Mesenchymal stem cell (in vitro differentiated cells and primary cell): ENCODE results near the gene CD7.
A peak's percentile ranks its signal among the peaks of the same experiment; 100 is the strongest.

Experiments
- DNase-seq: peaks from one replicate; pipeline ENCODE4 v3.0.0-alpha.2; 2013
- H2AFZ ChIP-seq: one replicate; pipeline ENCODE4 v1.6.1; 2013; ENCODE audit warnings: low read depth, mild to moderate bottlenecking, control low read depth, inconsistent platforms, low read length, moderate library complexity
- H2AK5ac ChIP-seq: 2 replicates; pipeline ENCODE4 v1.6.1; 2013; ENCODE audit warnings: low read length, moderate library complexity, mild to moderate bottlenecking, inconsistent platforms; ENCODE audit not compliant: severe bottlenecking
- H2BK120ac ChIP-seq: one replicate; pipeline ENCODE4 v1.6.1; 2013; ENCODE audit warnings: low read depth, mild to moderate bottlenecking, inconsistent platforms, low read length, moderate library complexity
- H2BK12ac ChIP-seq, 2 experiments: one replicate each; pipeline ENCODE4 v1.6.1; 2013; ENCODE audit warnings: inconsistent platforms in 2 of 2, low read length in 2 of 2, mild to moderate bottlenecking in 2 of 2, moderate library complexity in 2 of 2, control low read depth in 1 of 2
- H2BK15ac ChIP-seq: one replicate; pipeline ENCODE4 v1.6.1; 2013; ENCODE audit warnings: mild to moderate bottlenecking, low read depth, inconsistent platforms; ENCODE audit not compliant: poor library complexity, severe bottlenecking
- H2BK5ac ChIP-seq: 2 replicates; pipeline ENCODE4 v1.6.1; 2013; ENCODE audit warnings: low read depth, mild to moderate bottlenecking, low read length, control low read depth, inconsistent platforms; ENCODE audit not compliant: poor library complexity, severe bottlenecking
- H3K14ac ChIP-seq, 2 experiments: one replicate each; pipeline ENCODE4 v1.6.1; 2013; ENCODE audit warnings: inconsistent platforms in 2 of 2, low read length in 2 of 2, control low read depth in 1 of 2, mild to moderate bottlenecking in 1 of 2, moderate library complexity in 1 of 2
- H3K18ac ChIP-seq, 2 experiments: one replicate each; pipeline ENCODE4 v1.6.1; 2013; ENCODE audit warnings: inconsistent platforms in 2 of 2, low read length in 2 of 2, control low read depth in 1 of 2, low read depth in 1 of 2, mild to moderate bottlenecking in 1 of 2
- H3K23ac ChIP-seq, 2 experiments: one replicate each; pipeline ENCODE4 v1.6.1; 2013; ENCODE audit warnings: inconsistent platforms in 2 of 2, low read length in 2 of 2, mild to moderate bottlenecking in 2 of 2, moderate library complexity in 2 of 2, control low read depth in 1 of 2
- H3K27ac ChIP-seq: 2 replicates; pipeline ENCODE4 v1.5.1; 2013; ENCODE audit warnings: mild to moderate bottlenecking, moderate library complexity, low read length, control low read depth, inconsistent platforms; ENCODE audit not compliant: poor library complexity, severe bottlenecking
- H3K27me3 ChIP-seq, 2 experiments: 2 replicates each; pipeline versions ENCODE4 v1.6.1 to v1.7.0; 2013; ENCODE audit warnings: low read length in 2 of 2, mild to moderate bottlenecking in 2 of 2, moderate library complexity in 2 of 2, control low read depth in 1 of 2, inconsistent platforms in 1 of 2; ENCODE audit not compliant: control insufficient read depth in 1 of 2, insufficient read depth in 1 of 2
- H3K36me3 ChIP-seq, 2 experiments: 2 replicates each; pipeline versions ENCODE4 v1.6.1 to v1.7.0; 2013; ENCODE audit warnings: low read length in 2 of 2, control low read depth in 1 of 2, inconsistent platforms in 1 of 2, low read depth in 1 of 2, mild to moderate bottlenecking in 1 of 2; ENCODE audit not compliant: insufficient read depth in 2 of 2, control insufficient read depth in 1 of 2
- H3K4ac ChIP-seq, 2 experiments: one replicate each; pipeline ENCODE4 v1.6.1; 2013; ENCODE audit warnings: inconsistent platforms in 2 of 2, low read length in 2 of 2, mild to moderate bottlenecking in 2 of 2, moderate library complexity in 2 of 2, control low read depth in 1 of 2, low read depth in 1 of 2
- H3K4me1 ChIP-seq: 2 replicates; pipeline ENCODE4 v1.6.1; 2013; ENCODE audit warnings: low read depth, low read length, control low read depth; ENCODE audit not compliant: control insufficient read depth, insufficient read depth
- H3K4me2 ChIP-seq: 2 replicates; pipeline ENCODE4 v1.6.1; 2013; ENCODE audit warnings: low read length, mild to moderate bottlenecking, inconsistent platforms; ENCODE audit not compliant: poor library complexity, severe bottlenecking
- H3K4me3 ChIP-seq, 2 experiments: 2 replicates each; pipeline versions ENCODE4 v1.5.1 to v1.7.0; 2013; ENCODE audit warnings: low read length in 2 of 2, mild to moderate bottlenecking in 2 of 2, control low read depth in 1 of 2, low read depth in 1 of 2; ENCODE audit not compliant: insufficient read depth in 1 of 2
- H3K79me1 ChIP-seq: replicated peaks from 2 replicates; pipeline ENCODE4 v1.6.1; 2013; ENCODE audit warnings: mild to moderate bottlenecking, control low read depth, low read length, inconsistent platforms; ENCODE audit not compliant: poor library complexity, severe bottlenecking
- H3K9ac ChIP-seq: 2 replicates; pipeline ENCODE4 v1.7.0; 2013; ENCODE audit warnings: mild to moderate bottlenecking, low read length, moderate library complexity
- H3K9me3 ChIP-seq: 2 replicates; pipeline ENCODE4 v1.7.0; 2013; ENCODE audit warnings: mild to moderate bottlenecking, low read length; ENCODE audit not compliant: control insufficient read depth
- H4K8ac ChIP-seq: one replicate; pipeline ENCODE4 v1.6.1; 2013; ENCODE audit warnings: inconsistent platforms, mild to moderate bottlenecking, low read length, moderate library complexity
- H4K91ac ChIP-seq: one replicate; pipeline ENCODE4 v1.6.1; 2013; ENCODE audit warnings: mild to moderate bottlenecking, low read length, inconsistent platforms
- WGBS: methylation state at CpG from one replicate; pipeline ENCODE4 v1.1.7; 2013; ENCODE audit warnings: mixed read lengths; 5-methylcytosine and 5-hydroxymethylcytosine counted together

Gene CD7

DNA sequence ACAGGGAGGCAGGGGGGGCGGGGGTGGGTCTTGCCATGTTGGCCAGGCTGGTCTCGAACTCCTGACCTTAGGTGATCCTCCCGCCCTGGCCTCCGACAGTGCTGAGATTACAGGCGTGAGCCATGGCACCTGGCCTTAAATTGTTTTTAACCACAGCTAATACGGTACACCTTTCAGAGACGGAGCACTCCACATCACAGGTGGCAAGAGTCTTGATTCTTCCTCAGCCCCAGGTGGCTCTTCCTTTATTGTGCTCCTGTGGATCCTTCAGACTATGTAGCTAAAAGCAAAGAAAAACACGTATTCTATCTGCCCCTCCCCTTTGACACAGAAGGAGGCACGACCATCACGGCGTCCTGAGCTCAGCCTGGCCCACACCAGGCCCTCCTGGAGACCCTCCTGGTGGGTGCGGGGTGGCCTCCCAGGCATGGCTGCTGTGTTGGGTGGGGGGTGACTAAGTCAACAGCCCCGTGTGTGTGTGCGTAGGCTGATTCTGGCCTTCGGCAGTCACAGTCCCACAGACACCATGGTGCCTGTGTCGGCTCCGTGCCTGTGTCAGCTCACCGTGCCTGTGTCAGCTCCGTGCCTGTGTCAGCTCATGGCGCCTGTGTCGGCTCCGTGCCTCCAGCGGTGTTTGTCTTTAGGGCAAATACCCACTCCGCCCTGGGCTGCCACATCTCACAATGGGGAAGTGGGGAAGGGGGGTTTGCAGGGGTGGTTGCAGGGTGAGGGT lies 26.9 kb upstream of the CD7 start:
- H3K4ac ChIP-seq = no peak overlapping the region
- no peaks in the 10 kb centered on the region for H3K9me3 ChIP-seq
- no peak overlapping the region for H2BK120ac ChIP-seq
- no peak overlapping the region for H3K27ac ChIP-seq
- H2BK12ac ChIP-seq = no peak overlapping the region
- no peak overlapping the region for H2BK5ac ChIP-seq
- no peak overlapping the region for H3K9ac ChIP-seq
- peaks cover 7 to 17% of the 10 kb centered on the region in 2 experiments for H3K27me3 ChIP-seq
- DNase-seq = no peak
- no peak overlapping the region for H3K18ac ChIP-seq
- no peak overlapping the region for H3K14ac ChIP-seq
- H3K4me2 ChIP-seq = no peak overlapping the region
- WGBS = 69% methylated on average over 24 of the region's 24 CpGs
- no peak overlapping the region for H2AK5ac ChIP-seq
- H4K91ac ChIP-seq = peak overlapping the region; percentile 62
- peak overlapping the region; percentile 51 for H4K8ac ChIP-seq
- H2BK15ac ChIP-seq = no peak overlapping the region
- peaks cover 7% of the 10 kb centered on the region for H3K4me1 ChIP-seq
- H3K23ac ChIP-seq = no peak overlapping the region
- H3K79me1 ChIP-seq = no peaks in the 10 kb centered on the region
- H3K36me3 ChIP-seq = no peaks in the 10 kb centered on the region
- H3K4me3 ChIP-seq = no peak overlapping the region
- H2AFZ ChIP-seq = no peak overlapping the region

GRCh38 chr17:82343560-82343959 lies 26.2 kb upstream of the CD7 start:
- Histone ChIP-seq H4K8ac (no peak overlapping the region), H3K4ac (no peak overlapping the region), H2BK15ac (no peak overlapping the region)

GRCh38 chr17:82342361-82343079 lies 25.1 kb upstream of the CD7 start:
- H2BK120ac ChIP-seq = no peak overlapping the region
- no peak overlapping the region for H3K9ac ChIP-seq
- no peak overlapping the region for H4K8ac ChIP-seq
- no peak overlapping the region for H3K18ac ChIP-seq
- H2BK5ac ChIP-seq = no peak overlapping the region
- H3K4ac ChIP-seq = no peak overlapping the region
- no peak overlapping the region for H2BK12ac ChIP-seq
- H3K4me2 ChIP-seq = no peak overlapping the region
- no peaks in the 10 kb centered on the region for H3K79me1 ChIP-seq
- whole genome bisulfite sequencing = 89% methylated on average over 26 of the region's 28 CpGs
- H3K9me3 ChIP-seq = no peaks in the 10 kb centered on the region
- peaks cover 0 to 12% of the 10 kb centered on the region in 2 experiments for H3K27me3 ChIP-seq
- no peak overlapping the region for H3K4me3 ChIP-seq
- H3K23ac ChIP-seq = no peak overlapping the region
- H2AK5ac ChIP-seq = no peak overlapping the region
- DNase-seq = no peak
- H2AFZ ChIP-seq = no peak overlapping the region
- H2BK15ac ChIP-seq = no peak overlapping the region
- H3K36me3 ChIP-seq = no peaks in the 10 kb centered on the region
- H4K91ac ChIP-seq = no peak overlapping the region
- peaks cover 13% of the 10 kb centered on the region for H3K4me1 ChIP-seq
- no peak overlapping the region for H3K14ac ChIP-seq
- no peak overlapping the region for H3K27ac ChIP-seq

More at GRCh38 chr17:82343560-82343959, 26.2 kb upstream of the CD7 start:
- Histone ChIP-seq H3K23ac (no peak overlapping the region), H2AK5ac (no peak overlapping the region), H2BK5ac (no peak overlapping the region), H3K4me1 (peaks cover 12% of the 10 kb centered on the region), H3K36me3 (no peaks in the 10 kb centered on the region), H3K9ac (no peak overlapping the region), H2AFZ (no peak overlapping the region), H3K27ac (no peak overlapping the region), H3K27me3 (peaks cover 0 to 16% of the 10 kb centered on the region in 2 experiments), H2BK12ac (no peak overlapping the region), H2BK120ac (no peak overlapping the region), H3K9me3 (no peaks in the 10 kb centered on the region), H3K4me2 (no peak overlapping the region), H4K91ac (no peak overlapping the region), H3K14ac (no peak overlapping the region), H3K79me1 (no peaks in the 10 kb centered on the region), H3K18ac (no peak overlapping the region), H3K4me3 (no peak overlapping the region)
- no peak for DNase-seq
- 90% methylated on average over 5 of the region's 5 CpGs for WGBS
